ENCODE data around the gene CASQ1. TPM values are rescaled to one million over a fixed set of nuclear protein-coding genes. Genes with fewer than 3 reads are reported as not detected.

The CASQ1 gene
- total and polyA plus RNA-seq, 2 donors (not counting 3 experiments of a cell fraction or from before 2014, with no cell fraction given), result not detected

DNA sequence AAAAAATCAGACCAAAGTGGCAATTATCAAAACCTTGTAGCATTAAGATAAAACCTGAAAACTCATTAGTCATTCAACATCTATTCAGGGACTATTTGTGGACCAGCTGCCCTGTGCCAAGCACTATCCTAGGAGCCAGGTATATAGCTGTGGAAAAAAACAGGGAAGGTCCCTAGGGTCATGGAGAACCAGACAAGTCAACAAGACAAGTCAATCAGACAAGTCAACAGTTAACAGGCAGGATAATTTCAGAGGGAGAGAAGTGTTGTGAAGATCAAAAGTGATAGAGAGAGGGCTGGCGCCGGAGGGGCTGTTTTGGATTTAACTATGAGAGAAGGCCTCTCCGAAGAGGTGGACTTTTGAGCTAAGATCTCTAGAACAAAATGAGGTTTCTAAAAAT lies 42.3 kb upstream of the CASQ1 start:
- ChIA-PET CTCF (interaction anchor here (0.9 to 1.5 kb wide), 5 partner anchors 10 to 63 kb away, joined by 3 to 5 read pairs (median 3); partner anchors contain the start of gene CASQ1), POLR2A (no interaction called here)

More for the DNA sequence above, 42.3 kb upstream of the CASQ1 start:
- Histone ChIP-seq H3K9me1 (replicated peaks; ENCODE audit: control insufficient read depth, extremely low read depth, insufficient read depth, low read length) (no peaks in the 10 kb centered on the region), H2AFZ (ENCODE audit: low read depth, low read length) (no peak overlapping the region), H3K9ac (replicated peaks; ENCODE audit: extremely low read depth, insufficient read depth, low read length) (no peak overlapping the region), H3K27ac (ENCODE audit: insufficient read depth, low read depth, low read length) (no peak overlapping the region), H3K4me1 (ENCODE audit: control insufficient read depth, extremely low read depth, insufficient read depth, low read length) (no peaks in the 10 kb centered on the region), H3K79me2 (ENCODE audit: control insufficient read depth, insufficient read depth, low read length) (no peaks in the 10 kb centered on the region), H3K27me3 (ENCODE audit: control insufficient read depth in 2 of 2, insufficient read depth in 2 of 2, low read length in 2 of 2) (peaks cover 4 to 5% of the 10 kb centered on the region in 2 experiments), H3K4me3 (replicated peaks in 1 of 3; ENCODE audit: insufficient read depth in 1 of 3, low read depth in 1 of 3, low read length in 3 of 3) (no peak overlapping the region), H3K4me2 (ENCODE audit: insufficient read depth, low read length) (no peak overlapping the region), H3K36me3 (ENCODE audit: control insufficient read depth in 2 of 2, extremely low read depth in 1 of 2, insufficient read depth in 2 of 2, low read length in 2 of 2) (no peaks in the 10 kb centered on the region), H4K20me1 (replicated peaks; ENCODE audit: control insufficient read depth, extremely low read depth, insufficient read depth, low read length) (no peaks in the 10 kb centered on the region), H3K9me3 (replicated peaks; ENCODE audit: control insufficient read depth, insufficient read depth, low read length) (no peaks in the 10 kb centered on the region)
- dilution Hi-C loops (cut with MboI; ENCODE audit: extremely low pct_ligation_motif_present, low sequenced_read_pairs) (no loop called here), intact Hi-C loops (cut with micrococcal nuclease) (no loop called here)
- FAIRE-seq (no peak), DNase-seq (ENCODE audit: low read depth, low spot score) (no peak)
- TF ChIP-seq EZH2 (IDR thresholded peaks at IDR 0.05; ENCODE audit: borderline replicate concordance, low read depth, low read length, severe bottlenecking) (no peak), GATA2 (IDR thresholded peaks at IDR 0.05; ENCODE audit: insufficient read depth, insufficient read length, low read depth, low read length) (no peak), FOS (IDR thresholded peaks at IDR 0.05; ENCODE audit: borderline replicate concordance, insufficient read depth, low read length) (no peak), MYC (IDR thresholded peaks at IDR 0.05; ENCODE audit: low read depth, low read length) (no peak), POLR2A (IDR thresholded peaks at IDR 0.05; ENCODE audit: low read depth, low read length) (no peak), POLR2AphosphoS5 (IDR thresholded peaks at IDR 0.05; ENCODE audit: insufficient read depth, low read depth, low read length) (no peak), JUN (IDR thresholded peaks at IDR 0.05; ENCODE audit: borderline replicate concordance, insufficient read depth, insufficient read length, low read depth) (no peak)
- TF ChIP-seq, protein P1, sequence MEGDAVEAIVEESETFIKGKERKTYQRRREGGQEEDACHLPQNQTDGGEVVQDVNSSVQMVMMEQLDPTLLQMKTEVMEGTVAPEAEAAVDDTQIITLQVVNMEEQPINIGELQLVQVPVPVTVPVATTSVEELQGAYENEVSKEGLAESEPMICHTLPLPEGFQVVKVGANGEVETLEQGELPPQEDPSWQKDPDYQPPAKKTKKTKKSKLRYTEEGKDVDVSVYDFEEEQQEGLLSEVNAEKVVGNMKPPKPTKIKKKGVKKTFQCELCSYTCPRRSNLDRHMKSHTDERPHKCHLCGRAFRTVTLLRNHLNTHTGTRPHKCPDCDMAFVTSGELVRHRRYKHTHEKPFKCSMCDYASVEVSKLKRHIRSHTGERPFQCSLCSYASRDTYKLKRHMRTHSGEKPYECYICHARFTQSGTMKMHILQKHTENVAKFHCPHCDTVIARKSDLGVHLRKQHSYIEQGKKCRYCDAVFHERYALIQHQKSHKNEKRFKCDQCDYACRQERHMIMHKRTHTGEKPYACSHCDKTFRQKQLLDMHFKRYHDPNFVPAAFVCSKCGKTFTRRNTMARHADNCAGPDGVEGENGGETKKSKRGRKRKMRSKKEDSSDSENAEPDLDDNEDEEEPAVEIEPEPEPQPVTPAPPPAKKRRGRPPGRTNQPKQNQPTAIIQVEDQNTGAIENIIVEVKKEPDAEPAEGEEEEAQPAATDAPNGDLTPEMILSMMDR (IDR thresholded peaks at IDR 0.05; ENCODE audit: extremely low read depth in 1 of 2, insufficient read depth in 1 of 2, low read depth in 1 of 2, low read length in 2 of 2), result no peak
- TF ChIP-seq, protein P2, sequence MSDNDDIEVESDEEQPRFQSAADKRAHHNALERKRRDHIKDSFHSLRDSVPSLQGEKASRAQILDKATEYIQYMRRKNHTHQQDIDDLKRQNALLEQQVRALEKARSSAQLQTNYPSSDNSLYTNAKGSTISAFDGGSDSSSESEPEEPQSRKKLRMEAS (IDR thresholded peaks at IDR 0.05; ENCODE audit: insufficient read depth, insufficient read length), result no peak
- BruUV-seq (replicated peaks), result no TSS peak
